Ramos (cell line): ENCODE data around the gene PTPRN2.

Experiments used
- in situ Hi-C: fragments of 300-500 bp; cut with MboI; formaldehyde crosslinking; loops from one replicate; pipeline ENCODE4 v1.14.3; 2022; ENCODE audit warnings: low sequenced_read_pairs; ENCODE audit not compliant: unreplicated experiment

Gene PTPRN2

DNA sequence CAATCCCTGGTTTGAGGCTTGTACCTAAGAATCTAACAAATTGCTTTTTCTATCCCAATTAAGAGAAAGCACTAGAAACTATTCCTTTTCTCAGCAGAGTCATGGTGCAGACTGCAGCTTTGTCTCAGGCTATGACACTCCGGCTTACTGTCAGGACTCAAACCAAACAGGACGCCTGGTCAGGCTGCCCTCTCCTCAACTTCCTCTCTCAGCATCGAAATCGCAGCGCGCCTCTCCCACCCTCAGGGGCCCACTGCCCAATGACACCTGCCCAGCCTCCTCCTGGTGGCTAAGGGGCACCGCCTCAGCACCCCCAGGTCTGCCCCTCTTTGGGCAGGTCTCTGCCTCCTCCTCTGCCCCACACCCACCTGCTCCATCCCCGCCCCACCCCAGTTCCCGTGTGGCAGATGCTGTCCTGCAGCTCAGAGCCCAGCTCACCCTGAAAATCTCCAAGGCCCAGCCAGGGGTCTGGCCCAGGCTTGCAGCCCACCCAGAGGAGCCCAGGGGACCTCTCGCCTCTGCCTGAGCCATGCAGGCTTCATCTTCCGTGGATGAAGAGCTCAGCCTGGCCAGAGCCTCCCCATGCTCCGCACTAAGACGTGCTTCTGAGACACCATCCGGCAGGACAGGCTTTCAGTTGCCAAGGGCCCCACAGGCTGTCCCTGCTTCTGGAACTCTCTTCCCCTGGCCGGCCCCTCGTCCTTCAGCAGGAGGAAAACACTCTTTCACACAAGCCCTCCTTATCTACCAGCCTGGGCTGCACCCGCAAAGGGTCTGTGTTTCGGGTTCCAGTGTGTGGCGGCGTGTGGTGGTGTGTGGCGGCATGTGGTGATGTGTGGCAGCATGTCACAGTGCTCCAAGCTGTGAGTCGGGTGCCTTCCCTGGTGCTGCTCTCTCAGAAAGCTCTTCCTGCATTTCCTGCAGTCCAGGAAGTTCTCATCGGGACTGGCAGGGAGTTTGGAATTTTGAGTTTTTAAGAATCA, 16.4 kb upstream of the PTPRN2 start:
- in situ Hi-C loops = no loop called here

DNA sequence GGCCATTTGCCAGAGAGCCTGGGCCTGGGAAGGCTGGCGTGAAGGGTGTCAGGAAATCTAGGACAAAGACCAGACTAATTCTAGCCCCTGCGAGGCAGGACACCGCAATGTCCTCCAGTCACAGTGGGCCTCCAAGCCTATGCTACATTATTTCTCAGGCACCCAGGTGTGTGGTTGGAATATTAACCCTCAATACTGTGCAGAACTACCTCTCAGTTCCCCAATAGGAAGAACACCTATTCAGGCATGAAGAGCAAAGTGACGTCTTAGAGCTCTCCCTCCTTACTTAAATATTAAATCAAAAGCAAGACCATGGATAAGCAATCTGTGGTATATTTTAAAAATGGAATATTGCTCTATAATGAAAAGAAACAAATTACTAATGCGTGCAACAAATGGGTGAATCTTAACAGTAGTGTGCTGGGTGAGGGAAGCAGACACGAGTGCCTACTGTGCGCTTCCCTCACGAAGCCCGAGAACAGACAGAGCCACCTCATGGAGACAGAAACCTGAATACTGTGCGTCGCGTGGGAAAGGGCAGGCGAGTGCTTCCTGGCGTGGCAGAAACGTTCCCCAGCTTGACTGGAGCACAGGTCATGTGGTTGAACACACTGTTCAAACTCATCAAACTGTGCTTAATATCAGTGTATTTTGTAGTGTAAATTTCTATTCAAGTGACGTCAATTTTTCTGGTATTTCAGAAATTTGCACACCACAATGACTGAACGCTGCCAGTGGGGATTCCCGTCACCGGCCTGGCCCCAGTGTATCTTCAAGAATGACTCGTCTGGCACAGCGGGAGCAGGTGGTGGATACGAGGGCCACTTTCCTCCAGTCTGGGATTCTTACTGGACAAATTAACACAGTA, 15.5 kb upstream of the PTPRN2 start:
- in situ Hi-C loops = no loop called here

- in situ Hi-C loops = no loop called here
Measured at GRCh38 chr7:158602041-158602440, 14.4 kb upstream of the PTPRN2 start.

DNA sequence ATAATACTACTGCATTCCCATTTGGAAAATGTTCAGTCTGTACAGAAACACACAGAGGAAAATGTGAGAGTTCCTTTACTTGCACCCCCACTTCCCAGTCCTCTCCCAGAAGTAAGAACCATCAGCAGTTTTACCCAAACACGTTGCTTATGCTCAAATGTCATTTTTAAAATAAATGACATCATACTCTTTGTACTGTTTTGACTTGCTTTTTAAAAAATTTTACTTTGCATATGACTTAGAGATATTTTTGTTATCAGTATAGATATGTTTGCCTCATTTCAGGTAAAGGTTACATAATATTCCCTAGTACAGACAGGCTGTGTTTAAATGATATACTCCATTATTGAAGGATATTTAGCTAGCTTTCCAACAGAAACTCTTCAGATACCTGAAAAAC, 13.5 kb upstream of the PTPRN2 start:
- in situ Hi-C loops = no loop called here

DNA sequence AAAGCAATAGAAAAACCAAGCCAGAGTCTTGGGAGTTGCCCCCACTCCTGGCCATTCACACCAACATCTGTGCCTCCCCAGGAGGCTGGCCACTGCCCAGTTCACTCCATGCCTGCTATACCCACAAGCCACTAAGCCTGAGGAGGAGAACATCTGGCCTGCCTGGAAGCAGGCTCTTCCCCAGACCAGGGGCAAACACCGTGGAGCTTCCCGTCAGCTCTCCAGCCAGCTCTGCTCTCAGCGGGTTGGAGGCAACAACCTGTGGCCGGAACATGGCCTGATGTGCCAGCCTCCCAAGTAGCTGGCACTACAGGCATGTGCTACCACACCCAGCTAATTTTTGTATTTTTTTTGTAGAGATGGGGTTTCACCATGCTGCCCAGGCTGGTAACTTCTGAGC, 9.1 kb upstream of the PTPRN2 start:
- in situ Hi-C loops = no loop called here

- in situ Hi-C loops = no loop called here
Measured at GRCh38 chr7:158596309-158596708, 8.7 kb upstream of the PTPRN2 start.

DNA sequence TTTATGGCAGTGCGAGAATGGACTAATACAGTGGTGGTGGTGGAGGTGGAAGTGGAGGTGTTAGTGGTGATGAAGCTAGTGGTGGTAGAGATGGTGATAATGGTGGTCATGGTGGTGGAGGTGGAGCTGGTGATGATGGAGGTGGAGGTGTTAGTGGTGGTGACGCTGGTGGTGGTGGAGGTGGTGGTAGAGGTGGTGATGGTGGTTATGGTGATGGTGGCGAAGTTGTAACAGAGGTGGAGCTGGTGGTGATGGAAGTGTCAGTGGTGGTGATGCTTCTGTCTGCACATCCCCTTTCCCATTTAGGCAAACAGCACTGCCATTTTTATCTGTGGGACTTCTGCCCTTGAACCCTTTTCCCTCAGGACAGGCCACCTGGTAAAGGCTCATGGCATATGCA, 7.4 kb upstream of the PTPRN2 start:
- in situ Hi-C loops = no loop called here

- in situ Hi-C loops = no loop called here
Measured at GRCh38 chr7:158592541-158592940, 4.9 kb upstream of the PTPRN2 start.

DNA sequence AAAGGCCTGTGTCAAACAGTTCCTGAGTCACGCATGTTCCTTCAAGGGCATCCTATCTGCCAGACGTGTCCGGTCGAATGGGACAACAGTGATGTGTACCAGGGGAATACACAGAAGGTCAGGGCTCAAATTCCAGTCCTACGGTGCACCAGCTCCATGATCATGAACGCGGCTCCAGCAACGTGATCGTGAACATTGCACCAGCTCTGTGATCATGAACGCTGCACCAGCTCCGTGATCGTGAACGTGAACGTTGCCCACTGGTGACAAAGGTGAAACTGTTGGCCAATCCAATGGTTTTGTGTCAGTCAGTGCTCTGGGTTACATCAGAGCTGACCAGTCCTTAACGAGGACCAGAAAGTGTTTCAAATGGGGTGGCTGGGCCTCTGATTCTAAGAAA, 4.3 kb upstream of the PTPRN2 start:
- in situ Hi-C loops = no loop called here

DNA sequence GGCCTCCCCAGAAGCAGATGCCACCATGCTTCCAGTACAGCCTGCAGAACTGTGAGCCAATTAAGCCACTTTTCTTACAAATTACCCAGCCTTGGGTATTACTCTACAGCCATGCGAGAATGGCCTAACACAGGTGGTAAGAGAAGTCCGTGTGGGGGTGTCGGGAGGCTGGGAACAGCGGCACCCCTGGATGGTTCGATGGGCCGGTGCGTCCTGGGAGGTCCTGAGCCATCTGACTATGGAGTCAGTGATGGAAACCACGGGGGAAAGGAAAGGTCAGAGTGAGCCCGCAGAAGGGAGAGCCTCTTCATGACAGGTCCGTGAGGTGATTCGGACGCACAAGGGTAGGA, 2.5 kb upstream of the PTPRN2 start:
- in situ Hi-C loops = no loop called here

GRCh38 chr7:158589653-158590052, 2.0 kb upstream of the PTPRN2 start:
- in situ Hi-C loops = no loop called here

GRCh38 chr7:158588878-158589442, 1.3 kb upstream of the PTPRN2 start:
- in situ Hi-C loops = no loop called here

DNA sequence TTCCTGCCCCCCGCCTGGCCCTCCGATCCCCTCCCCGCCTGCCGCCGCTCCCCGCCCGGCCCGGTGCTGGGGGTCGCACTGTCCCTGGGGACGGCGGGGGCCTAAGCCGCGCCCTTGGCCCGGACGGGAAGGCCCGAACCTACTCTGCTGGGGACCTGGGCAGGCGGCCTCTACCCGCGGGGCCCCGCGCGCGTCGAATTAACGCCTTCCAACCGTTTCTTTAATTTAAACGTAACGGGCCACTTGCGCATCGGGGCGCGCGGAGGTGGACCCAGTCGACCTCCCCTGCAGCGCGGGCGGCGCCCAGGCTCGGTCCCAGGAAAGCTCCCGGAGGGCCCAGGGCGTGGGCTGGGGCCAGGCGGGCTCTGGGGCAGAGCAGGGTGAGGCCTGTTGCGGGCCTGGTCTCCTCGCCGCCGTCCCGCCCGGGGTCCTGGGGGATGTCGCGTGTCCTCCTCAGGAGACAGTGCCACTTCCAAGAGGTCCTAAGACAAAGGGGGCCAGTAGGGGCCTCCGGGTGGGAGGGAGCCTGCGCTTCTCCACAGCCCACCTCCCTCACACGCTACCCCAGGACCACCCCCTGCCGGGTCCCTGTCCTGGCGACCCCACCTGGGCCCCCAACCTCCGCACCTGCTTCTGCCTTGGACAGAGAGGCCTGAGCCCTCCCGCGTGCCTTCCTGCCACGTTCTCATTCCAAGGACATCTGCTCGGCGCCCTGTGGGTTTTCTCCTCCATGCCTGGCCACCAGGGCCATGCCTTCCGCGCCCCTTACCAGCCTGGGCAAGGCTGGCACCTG, 658 bp upstream of the PTPRN2 start:
- in situ Hi-C loops = no loop called here

DNA sequence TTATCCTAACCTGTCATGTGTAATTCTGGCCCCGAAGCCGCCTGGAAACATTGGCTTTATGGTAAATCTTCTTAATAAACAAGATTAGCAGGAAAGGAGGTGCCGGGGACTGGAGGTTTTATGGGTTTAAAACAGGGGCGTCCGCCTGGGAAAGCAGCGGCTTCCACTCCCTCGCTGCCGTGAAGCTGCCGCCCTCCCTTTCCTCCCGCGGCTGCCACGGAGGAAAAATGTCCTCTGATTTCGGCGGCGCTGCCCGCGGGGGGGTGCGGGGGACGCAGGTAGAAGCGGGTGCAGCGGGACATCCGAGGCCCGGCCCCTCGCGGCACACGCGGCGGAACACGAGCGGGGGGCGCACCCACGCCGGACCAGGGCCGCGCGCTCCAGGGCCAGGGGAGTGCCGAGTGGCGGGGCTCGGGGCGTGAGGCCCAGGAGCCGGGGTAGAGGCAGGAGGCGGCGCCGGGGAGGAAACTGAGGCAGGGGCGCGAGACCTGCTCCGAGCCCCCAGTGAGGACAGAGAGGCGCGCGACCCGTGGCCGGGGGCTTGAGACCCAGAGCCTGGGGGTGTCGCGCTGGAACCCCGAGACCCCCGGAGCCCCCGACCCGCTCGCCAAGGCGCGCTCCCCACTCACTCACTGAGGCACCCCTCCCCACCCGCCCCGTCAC, 993 bp downstream of the PTPRN2 start:
- in situ Hi-C loops = no loop called here

DNA sequence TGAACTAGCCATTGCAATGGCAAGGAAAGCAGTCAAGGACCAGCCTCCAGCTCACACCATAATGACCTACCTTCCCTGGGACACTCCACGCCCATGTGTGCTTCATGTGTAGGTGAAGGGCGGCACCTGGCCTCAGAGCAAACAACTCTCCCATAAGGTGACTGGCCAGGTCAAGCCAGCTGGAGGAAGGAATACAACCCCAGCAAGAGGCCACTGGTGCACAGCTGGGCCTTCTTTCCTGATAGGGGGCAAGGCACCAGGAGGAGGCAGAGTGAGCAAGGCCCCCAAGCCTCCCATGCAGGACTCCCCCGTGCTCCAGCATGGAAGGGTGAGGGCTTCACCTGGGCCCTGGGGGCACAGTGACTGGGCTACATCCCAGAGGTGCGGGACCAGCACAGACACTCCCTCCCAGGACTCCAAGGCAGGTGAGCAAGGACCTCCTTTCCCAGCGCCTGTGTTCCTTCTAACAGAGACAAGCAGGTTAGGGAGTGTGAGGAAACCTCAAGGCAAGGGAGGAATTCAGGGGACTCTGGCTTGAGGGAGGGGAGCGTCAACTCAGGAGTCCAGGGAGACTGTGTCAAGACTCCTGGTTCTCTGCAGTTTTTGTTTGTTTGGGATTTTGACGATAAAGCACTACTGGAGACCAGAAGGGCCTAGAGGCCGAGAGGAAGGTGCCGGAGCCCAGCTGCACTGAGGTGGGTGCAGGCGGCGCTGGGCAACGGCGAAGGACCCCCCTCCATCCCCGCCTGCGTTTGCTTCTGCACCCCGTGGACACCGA, 1.7 kb downstream of the PTPRN2 start:
- in situ Hi-C loops = no loop called here

DNA sequence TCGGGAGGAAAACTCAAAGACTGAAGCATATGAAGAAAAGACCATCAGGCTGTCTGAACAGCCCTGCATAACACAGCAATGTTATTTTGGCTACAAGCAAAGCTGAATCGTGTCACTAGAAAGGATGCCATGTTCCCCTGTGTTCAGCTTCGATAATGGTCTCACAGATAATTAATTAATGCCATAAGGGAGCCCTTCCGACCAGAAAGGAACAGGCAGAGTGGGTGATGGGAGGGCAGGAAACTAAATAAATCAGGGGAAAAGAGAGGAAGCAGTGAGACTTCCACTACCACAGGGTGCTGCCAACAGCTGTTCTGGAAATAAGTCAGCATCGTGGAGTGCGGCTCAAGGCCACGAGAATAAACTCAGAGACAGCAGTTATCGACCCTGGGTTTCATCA, 3.2 kb downstream of the PTPRN2 start:
- in situ Hi-C loops = no loop called here

DNA sequence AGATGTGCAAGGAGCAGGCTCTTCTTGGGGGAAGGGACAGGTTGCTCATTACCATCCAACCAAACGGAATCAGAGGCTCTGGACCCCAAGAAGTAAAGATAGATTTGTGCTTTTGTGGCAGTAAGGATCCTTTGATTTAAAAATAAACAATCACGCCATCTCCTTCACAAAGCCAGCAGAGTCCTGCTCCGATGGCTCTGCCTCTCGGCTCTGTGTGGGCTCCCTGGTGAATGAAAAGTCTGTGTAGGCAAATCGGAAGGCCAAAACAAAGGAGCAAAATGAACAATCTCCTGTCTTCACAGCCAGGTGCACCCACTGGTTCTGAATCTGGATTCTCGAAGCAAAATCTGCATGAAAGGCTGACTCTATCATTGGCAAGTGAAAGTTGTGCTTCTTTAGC, 3.8 kb downstream of the PTPRN2 start:
- in situ Hi-C loops = no loop called here

- in situ Hi-C loops = no loop called here
Measured at GRCh38 chr7:158583143-158583542, 4.5 kb downstream of the PTPRN2 start.

DNA sequence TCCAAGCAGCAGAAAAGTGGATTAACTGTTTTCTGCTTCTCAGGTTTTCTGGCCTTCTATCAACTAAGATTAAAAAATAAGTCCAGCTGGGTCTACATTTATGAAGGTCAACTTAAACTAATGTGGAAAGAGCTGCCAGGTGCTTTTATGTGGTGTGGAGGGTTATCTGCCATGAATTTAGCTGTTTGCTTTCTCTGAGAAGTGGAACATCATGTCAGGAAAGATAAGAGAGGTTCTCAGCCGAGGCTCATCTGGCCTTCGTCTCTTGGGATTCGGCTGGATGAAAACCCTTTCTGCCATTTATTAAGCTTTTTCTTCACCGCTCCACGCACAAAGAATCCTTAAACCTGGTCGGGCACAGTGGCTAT, 5.5 kb downstream of the PTPRN2 start:
- in situ Hi-C loops = no loop called here
